HPDE6-E6E7 (cell line): ENCODE results near the gene KCTD16.

ENCODE experiments used
- DNase-seq: peaks from one replicate; pipeline ENCODE4 v3.0.0; 2011; ENCODE audit warnings: missing footprints; ENCODE audit errors: extremely low spot score

Gene KCTD16

DNA sequence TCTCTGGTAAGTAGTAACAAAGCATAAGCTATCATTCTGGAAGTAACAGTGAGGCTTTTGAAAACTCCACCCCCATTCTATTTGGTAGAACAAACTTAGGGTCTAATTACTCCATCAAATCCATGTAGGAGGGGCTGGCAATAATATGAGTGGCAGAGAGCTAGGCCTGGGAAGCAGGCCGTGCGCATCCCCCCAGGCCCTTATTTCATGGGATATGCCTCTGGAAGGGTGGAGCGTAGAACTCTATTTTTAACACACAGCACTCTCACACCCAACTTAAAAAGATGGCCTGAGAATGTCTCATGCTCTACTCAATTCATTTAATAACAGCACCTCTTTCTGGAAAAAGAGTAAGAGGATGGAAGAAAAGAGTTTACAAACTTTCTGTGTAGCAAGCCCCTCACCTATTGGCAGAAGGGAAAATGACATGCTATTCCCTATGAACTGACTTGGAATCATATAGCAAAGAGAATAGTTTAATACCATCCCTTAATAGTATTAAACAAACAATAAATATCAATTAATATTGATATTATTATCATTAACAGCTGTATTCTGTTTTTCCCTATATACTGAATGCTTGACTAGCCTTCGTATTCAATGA, 233.2 kb downstream of the KCTD16 start:
- DNase-seq: no peak

DNA sequence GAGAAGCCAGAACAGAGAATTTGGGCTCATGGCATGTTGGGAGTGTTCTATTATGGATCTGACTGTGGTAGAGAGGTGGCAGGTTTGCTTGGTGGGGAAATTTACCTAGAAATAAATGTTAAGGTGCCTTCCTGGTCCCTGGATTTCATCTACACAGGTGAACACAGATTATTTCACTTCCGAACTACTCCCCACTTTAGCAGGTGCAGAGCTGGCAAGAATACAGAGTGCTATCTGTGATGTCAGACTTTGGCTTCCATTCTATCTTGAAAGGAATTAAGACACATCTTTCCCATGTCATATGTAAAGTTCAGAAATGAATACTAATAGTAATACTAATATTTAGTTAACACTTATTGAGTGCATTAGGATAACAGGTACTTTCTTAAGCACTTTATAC, 234.0 kb downstream of the KCTD16 start:
- DNase-seq: no peak

DNA sequence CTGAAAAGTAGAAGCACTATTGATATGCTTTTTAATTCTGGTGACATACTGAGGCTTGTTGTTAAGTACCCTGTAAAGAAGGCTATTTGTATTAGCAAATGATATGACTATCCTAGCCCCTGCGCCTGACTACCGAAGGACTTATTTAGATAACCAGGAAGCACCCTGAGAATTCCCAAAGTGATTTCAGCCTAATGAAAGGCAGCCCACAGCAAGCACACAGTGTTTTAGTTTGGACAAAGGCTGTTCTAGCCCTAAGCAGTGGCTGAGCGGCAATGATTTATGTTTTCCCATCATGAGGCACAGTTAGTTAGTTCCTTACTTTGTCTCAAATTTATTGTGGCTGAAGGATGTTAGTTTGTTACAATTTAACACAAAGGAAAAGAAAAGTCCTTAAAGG, 235.3 kb downstream of the KCTD16 start:
- no peak for DNase-seq

DNA sequence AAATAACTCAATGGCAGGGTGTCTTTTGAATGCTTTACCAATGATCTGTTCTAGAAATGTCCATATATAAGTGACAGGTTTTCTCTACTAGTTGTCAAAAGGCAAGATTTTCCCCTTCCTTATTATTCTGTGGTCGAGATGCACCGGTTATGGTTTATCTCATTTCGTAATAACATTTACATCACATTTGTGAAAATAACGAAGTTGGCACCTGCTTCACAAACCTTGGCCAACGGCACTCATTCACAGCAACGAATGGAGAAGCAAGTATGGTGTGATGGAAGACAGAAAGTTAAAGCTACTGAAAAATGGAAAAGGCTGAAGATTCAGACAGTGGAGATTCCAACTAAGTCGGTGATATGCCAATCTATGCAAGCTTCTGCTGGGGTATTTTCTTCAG, 235.8 kb downstream of the KCTD16 start:
- no peak for DNase-seq

DNA sequence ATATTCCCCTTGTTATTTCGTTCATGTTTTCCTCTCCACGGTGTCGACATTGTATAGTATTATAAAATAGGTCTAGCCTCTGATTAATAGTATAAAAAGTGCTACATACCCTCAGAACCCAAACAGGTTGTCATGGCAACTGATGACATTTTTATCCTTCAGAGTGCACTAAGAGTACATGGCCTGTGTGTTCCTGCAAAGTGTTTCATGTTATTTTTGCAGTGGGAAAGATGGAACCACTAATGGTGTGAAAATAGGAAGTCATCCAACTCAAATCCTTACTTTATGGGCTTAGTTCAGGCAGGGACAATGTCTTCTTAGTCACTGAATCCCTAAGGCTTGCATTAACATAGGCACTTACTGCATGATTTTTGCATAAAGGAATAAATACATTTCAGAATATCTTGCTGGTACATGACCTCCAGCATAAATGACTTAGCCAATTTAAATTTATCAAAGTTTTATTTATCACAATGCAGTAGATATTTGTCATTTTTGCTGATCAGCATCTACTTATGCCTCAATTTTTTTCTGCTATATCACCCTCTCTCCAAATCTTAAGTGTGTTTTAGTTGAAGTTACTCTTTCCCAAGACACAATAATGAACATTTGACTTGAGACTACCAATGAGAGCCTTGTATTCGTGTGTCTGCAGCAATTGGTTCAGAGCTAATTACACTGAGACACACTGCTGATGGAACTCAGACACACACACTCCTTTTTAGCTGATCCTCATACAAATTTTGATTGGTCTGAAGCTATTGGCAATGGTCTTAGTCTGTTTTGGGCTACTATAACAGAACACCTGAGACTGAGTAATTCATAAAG, 243.7 kb downstream of the KCTD16 start:
- no peak for DNase-seq

DNA sequence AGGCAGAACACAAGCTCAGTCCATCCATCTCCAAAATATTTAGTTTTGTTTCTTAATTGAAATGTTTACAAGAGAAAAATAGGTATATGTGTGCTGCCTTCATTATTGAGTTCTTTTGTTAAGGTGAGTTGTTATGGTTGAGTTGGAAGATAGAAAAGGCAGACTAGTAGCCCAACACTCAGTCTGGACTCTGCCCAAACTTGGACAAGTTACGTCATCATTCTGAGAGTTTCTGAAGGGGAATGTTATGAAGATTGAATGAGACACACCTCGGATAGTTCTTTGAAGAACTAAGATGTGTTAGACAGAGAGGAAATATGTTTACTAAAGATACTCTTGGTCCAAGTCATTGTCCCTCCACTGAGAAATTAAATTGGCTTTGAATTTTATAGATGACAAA, 245.5 kb downstream of the KCTD16 start:
- DNase-seq: no peak

DNA sequence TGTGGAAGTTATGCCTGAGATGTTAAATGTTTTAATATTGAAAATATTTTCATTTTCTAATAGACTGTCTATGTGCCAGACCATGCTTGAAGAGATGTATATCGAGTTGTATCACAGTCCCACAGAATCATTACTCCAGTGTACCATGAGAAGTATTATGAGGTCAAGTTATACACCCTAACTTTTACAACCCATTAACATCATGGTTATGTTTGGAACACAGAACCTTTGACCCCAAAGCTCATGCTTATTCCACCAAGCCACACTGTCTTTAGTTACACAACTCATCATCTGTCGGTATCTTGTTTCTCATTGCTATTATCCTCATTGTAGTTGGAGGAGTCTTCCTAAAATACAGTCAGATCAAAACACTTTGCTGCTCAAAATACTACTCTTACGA, 248.0 kb downstream of the KCTD16 start:
- DNase-seq: no peak

DNA sequence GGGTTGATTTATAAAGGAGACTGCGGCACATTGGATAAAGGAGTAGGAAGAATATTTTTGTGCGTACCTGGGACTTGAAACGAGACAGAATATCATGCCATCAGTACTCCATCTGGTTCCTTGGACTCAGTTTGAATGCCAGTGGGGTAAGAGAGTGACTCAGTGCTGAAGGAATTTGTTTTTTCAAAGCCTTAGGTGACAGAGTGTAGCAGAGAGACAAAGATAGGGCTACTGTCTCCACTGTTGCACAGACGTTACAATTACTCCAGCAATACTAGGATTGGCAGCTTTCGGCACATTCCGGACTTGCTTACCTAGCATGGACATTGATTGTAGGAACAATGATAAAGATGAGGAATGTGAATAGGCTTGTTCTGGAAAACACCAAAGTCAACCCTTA, 250.7 kb downstream of the KCTD16 start:
- no peak for DNase-seq

DNA sequence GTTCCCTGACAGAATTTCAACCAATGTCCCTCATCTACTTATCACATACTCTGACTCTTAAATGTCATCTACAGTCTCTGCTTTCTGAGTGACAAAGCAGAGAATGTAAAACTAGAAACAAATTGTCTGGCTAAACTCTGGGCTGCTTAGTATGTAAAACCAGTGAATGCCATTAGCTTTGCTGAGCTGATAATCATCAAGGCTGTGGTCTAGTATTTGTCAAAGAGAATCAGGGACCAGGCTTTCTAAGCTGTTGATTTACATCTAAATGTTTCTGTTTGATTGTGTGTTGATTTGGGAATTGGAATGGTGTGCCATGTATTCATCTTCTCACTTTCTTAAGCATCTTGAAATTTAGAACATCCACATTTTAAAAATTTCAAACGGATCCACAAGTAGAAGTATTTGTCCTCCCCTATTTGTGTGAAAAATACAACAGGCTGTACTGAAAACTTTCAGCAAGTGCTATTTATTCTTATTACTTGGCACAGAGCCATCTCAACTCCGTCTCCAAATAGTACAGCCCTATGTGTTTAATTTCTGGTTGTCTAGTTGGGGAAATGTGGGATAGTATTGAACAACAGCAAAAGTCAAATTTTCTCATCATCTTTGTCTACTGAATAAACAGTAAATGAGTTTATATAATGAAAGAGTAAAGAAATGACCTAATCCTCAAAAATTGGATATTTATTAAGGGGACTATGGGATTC, 251.5 kb downstream of the KCTD16 start:
- no peak for DNase-seq

DNA sequence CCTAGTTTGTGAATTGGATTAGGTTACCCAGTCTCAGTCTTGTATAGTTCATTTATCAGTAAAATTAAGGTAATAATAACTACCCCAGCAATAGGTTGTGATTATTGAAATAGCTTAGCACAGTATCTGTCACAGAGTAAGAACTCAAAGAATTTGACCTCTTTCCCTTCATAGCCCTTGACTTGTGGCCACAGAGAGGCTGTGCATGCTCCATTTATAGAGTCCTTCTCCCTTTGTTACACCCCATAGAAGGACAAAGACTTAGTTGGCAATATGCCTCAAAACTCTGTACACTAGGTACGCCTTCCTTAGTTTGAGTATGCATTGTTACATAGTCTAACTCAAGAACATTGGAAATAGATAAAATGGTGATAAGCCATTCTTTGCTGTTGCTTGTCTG, 257.2 kb downstream of the KCTD16 start:
- no peak for DNase-seq

DNA sequence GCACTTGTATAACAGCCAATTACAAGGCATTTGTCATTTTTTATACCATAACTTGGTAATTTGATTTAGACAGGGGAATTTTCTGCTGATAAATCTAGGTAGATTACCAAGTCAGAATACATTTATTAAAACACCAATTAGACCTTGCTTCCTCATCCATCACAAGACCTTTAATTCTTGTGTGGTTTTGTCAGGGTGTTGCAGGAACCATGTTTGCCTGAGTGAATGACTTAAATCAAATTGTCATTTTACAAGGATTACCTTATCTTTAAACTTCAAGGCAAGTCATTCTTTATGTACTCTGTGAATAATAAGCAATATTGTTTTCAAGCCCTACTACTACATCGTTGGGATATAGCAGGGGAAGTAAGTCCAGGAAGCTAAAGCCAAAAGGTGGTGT, 257.7 kb downstream of the KCTD16 start:
- DNase-seq: no peak

DNA sequence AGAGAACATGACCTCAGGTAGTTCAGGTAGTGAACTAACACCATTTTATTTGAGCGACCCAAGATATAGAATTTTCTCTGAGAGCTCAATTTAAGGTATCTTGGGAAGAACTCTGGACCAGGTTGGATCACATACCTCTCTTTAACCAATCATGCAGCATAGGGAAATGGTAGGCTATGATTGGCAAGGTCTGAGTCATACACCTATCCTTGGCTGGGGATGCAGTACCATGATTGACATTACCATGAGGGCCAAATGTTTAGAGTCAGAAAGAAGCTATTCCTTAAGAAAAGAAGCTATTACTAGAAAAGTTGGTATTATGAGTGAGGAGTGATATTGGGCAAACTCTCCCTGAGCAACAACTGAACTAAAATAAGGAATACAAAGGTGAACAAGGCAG, 258.7 kb downstream of the KCTD16 start:
- no peak for DNase-seq

DNA sequence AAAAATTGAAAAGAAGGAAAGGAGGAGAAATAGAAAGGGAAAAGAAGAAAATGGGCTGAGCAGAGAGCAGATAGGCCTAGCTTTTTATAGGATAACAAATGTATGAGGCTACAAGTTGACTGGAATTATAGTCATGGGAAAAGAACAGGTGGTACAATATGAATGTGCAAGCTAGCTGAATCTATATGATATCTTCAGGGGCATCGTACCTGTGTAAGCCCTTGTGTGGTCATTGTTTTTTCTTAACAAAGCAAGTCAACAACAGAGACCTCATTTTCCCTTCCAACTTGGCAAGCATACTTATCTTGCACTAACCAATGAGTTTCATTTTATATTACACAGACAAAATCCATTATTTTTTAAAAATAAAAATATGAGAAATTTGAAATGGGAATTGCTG, 259.2 kb downstream of the KCTD16 start:
- no peak for DNase-seq

DNA sequence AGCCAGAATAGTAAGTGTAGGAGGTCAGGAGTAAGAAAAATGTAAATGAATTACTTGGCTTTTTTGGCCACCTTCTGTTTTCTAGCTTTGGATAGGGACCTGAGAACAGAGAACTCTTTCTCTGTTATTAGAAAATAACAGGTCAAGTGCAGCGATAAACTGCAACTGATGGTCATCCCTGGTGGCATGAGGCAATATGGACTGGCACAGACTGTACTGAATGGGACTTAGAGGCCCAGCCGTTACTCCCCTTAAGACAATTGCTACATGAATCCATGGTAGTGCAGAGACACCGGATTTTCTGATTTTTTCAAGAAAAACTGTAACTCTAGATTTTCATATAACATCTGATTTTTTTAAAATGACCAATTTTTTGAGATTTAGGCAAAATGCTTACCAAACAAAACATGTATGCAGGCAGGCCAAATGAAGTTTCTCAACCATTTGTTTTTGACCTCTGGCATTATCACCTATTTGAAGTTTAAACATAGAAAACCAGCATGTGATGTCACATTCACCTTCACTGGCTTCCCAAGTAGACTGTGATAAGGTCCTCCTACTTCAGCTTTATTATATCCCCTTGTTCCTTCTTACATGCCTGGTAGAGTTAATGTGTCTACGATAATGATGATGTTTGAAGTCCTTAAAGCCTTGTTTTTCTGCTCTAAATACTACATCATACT, 262.6 kb downstream of the KCTD16 start:
- DNase-seq: no peak

DNA sequence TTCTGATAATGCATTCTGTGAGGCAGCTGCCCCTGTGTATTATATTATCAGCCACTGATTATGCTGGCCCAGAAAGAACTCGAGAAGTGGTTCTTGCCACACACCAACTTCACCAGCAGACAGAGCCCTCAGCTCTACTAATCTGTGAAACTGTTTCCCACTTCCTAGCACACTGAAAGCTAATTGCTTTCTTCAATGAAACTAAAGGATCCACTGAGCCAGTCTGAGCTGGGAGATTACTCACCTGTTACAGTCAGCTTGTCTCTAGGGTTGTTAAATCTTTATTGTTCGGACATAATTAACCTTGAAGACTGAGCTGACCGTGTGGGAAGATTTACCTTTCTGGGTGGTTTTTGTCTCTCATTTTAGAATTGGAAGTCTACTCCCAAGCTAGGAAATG, 263.2 kb downstream of the KCTD16 start:
- DNase-seq: no peak

DNA sequence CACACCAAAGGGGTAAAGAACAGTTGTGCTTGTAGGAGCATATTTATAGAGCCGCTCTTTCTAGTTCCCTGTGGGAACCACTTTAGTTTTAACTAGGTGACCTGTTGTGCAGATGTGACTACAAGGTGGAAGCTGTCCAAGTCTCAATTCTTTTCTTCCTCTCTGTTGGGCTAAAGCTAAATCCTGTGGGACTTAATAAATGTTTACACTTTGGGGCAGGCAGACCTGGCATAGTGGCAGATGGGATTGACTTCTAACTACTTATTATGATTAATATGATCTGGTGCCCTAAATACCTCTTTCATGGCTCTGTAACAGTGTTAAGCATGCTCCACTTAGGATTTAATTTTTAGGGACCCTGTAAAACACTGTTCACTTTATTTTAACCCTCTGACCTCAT, 265.3 kb downstream of the KCTD16 start:
- no peak for DNase-seq

DNA sequence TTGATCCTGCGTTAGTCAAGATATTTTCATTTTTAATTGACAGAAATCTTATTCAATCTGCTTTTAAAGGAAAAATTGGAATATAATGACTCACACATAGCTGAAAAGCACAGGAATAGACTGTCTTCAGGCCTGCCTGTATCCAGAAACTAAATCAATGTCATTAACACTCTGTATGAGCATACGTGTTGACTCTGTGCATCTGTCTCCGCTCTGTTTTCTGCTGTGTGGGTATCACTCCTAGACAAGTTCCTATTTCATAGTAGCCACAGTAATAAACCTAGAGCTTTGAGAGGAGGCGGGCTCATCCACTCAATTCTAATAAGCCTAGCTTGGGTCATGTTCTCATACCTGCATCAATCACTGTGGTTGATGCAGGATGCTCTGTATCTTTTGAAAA, 267.6 kb downstream of the KCTD16 start:
- DNase-seq: no peak

DNA sequence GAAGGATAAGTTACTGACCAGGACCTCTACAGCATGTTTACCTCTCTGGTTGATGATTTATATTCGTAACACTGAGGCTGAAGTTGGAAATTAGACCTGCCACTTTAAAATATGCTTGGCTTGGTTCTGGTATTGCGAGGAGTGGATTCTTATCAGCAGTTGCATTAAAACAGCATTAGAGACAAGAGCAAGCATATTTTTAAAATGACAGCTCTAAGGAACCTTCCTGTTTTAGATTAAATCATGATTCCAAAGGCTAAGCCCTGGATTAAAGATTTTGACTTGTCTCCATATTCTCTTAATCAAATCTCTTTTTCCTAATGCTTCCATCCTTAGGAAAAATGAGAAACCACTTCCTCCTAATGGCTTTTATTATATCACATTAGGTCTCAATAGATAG, 277.8 kb downstream of the KCTD16 start:
- no peak for DNase-seq

DNA sequence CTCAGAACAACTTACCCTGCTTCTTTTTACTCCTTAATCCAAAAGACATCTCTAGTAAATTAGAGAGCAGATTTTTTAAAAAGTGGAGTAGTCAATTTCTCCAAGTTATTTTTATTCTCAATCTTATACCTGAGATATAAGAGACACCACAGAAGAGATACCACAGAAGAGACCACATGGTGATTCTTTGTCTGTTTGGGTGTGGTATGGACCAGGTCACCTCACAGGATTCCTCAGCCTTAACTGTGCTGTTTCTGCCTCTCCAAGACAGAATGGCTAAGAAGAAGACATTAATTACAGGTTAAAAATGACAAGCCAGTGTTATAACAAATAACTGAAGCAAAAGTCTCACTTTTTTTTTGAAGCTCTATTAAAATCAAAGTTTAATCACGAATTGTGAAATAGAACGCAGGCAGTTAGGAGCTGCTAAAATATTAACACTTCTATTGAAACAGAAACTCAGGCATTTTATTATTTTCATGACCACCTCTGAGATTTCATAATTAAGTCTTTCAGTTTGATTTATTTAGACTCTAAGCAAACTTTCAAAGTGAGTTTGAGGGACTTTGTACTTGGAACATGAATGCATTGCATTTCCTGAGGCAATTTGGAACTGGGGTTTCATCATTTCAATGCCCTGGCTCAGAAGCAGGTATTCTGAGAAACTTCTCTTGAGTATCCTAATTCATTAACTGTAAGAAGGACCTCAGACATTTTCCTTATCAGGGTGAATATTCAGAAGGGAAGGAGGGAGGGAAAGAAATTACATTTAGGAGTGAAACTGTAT, 280.7 kb downstream of the KCTD16 start:
- DNase-seq: no peak

DNA sequence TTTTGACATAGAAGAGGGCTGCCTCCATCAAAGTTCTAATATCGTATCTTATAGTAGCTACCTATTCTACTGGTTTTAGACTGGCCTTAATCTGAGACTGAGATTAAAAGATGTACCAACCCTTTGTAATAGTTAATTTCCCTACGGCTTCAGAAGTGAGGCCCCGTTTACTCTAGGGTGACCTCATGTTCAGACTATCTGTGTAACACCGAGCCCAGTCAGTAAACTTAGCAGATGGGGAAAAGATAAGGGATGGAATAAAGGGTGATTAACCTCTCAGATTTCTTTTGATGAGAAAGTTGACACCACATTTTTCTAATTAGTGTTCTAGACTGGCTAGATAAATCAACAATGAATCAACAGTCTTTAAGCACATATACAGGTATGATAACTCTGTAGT, 283.1 kb downstream of the KCTD16 start:
- no peak for DNase-seq

DNA sequence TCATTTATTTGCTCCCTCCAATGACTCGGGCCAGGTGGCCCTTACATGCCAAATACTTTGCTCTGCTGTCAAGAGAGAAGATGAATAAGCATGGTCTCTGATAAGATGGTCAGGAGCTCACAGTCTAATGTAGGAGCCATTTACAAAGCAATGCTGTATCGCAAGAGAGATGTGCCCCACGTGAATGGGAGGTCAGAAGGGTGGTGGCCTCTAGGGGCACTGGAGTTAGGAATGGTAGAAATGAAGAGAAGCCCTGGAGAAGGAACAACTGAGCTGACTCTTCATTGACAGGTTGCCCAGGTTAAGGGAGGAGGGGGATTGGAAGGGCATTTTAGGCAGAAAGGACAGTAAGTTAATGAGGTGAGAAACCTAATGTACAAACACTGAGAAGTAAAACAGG, 286.5 kb downstream of the KCTD16 start:
- DNase-seq: no peak

DNA sequence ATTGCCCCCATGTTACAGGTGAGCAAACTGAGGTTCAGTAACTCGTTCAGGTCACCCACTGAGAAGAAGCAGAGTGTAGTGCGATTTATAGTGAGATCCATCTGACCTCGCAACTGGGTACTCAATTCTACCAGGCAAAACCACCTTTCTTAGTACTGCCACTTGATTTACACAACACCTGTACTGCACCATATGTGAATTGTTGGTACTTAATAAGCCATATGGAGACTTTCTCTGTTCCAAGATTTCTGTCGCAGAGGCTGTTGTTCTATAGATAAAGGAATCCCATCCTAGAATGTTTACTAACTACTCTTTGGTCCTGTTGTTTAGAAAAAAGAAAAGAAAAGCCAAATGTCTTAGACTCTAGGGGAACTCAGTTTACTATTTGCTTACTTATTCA, 287.5 kb downstream of the KCTD16 start:
- DNase-seq: no peak
